PFSK-1 (cell line): ENCODE data around the gene DCAF5.

ENCODE experiments used
- FOXP2 ChIP-seq: optimal IDR thresholded peaks from 2 replicates; pipeline ENCODE3; 2011; ENCODE audit warnings: borderline replicate concordance, control low read depth, inconsistent platforms; ENCODE audit not compliant: insufficient read depth; ENCODE audit errors: extremely low read length, extremely low read depth
- POLR2AphosphoS5 ChIP-seq: IDR thresholded peaks from 2 replicates; pipeline ENCODE4 v1.6.1; 2012; ENCODE audit warnings: low read depth, mild to moderate bottlenecking, control low read depth, low read length, moderate library complexity
- REST ChIP-seq, 2 experiments: IDR thresholded peaks; 2 replicates each; pipeline versions ENCODE4 v1.6.1 to v1.8.0; 2011 to 2012; ENCODE audit warnings: low read depth in 2 of 2, low read length in 2 of 2, control low read depth in 1 of 2, inconsistent platforms in 1 of 2, mild to moderate bottlenecking in 1 of 2, moderate library complexity in 1 of 2; ENCODE audit not compliant: insufficient read depth in 1 of 2
- SIN3A ChIP-seq: IDR thresholded peaks from 2 replicates; pipeline ENCODE4 v1.6.1; 2012; ENCODE audit warnings: mild to moderate bottlenecking, low read length, moderate library complexity, borderline replicate concordance; ENCODE audit not compliant: insufficient read depth
- TAF1 ChIP-seq: IDR thresholded peaks from 2 replicates; pipeline ENCODE4 v1.6.1; 2012; ENCODE audit warnings: low read length, control low read depth, borderline replicate concordance; ENCODE audit not compliant: insufficient read depth

The DCAF5 gene

GRCh38 chr14:69156224-69156623 is 3.3 kb upstream of the DCAF5 start:
- TF ChIP-seq SIN3A (no peak), POLR2AphosphoS5 (no peak), TAF1 (no peak), FOXP2 (no peak), REST (IDR thresholded peaks at IDR 0.05; ENCODE audit: insufficient read depth in 1 of 2, low read depth in 2 of 2, low read length in 2 of 2) (no peak)

- TF ChIP-seq POLR2AphosphoS5 (no peak; the same call in 1 of the 2 replicates), FOXP2 (no peak), TAF1 (no peak), REST (IDR thresholded peaks at IDR 0.05; ENCODE audit: insufficient read depth in 1 of 2, low read depth in 2 of 2, low read length in 2 of 2) (no peak), SIN3A (no peak)
Observed at GRCh38 chr14:69154779-69155178, 1.9 kb upstream of the DCAF5 start.

GRCh38 chr14:69153873-69154270 is 953 bp upstream of the DCAF5 start:
- TF ChIP-seq POLR2AphosphoS5 (no peak), REST (IDR thresholded peaks at IDR 0.05; ENCODE audit: insufficient read depth in 1 of 2, low read depth in 2 of 2, low read length in 2 of 2) (no peak), TAF1 (no peak), FOXP2 (no peak), SIN3A (no peak)

- TF ChIP-seq SIN3A: peak; percentile 25; the same call in 1 of the 2 replicates
- peak; percentile 82 for TF ChIP-seq FOXP2
- peak; percentile 34; the same call in 1 of the 2 replicates for TF ChIP-seq TAF1
- no peak for TF ChIP-seq REST (IDR thresholded peaks at IDR 0.05; ENCODE audit: insufficient read depth in 1 of 2, low read depth in 2 of 2, low read length in 2 of 2)
- no peak for TF ChIP-seq POLR2AphosphoS5
Observed at GRCh38 chr14:69153152-69153872, 393 bp upstream of the DCAF5 start.
